GM19452 (cell line): ENCODE results near the gene SNRPA.
"Not testable (repeated sequence)": the region's sequence is repeated elsewhere in the genome, so short reads cannot be mapped to it uniquely, and the experiment has no call there.

Experiments
- ATAC-seq: cut with Tn5 transposase; IDR thresholded peaks from one replicate; pipeline ENCODE4 v1.9.1; 2021; ENCODE audit not compliant: unreplicated experiment

SNRPA gene

GRCh38 chr19:40812571-40812970 is 61.6 kb downstream of the SNRPA start:
- not testable (repeated sequence) for ATAC-seq

GRCh38 chr19:40813182-40813581 is 62.2 kb downstream of the SNRPA start:
- no peak for ATAC-seq
